Measurements from ENCODE around the gene OSBPL6. TPM values are rescaled to one million over a fixed set of nuclear protein-coding genes. Genes with fewer than 3 reads are reported as not detected.

The OSBPL6 gene
- total RNA-seq, 1 donor, result 5.2 TPM

DNA sequence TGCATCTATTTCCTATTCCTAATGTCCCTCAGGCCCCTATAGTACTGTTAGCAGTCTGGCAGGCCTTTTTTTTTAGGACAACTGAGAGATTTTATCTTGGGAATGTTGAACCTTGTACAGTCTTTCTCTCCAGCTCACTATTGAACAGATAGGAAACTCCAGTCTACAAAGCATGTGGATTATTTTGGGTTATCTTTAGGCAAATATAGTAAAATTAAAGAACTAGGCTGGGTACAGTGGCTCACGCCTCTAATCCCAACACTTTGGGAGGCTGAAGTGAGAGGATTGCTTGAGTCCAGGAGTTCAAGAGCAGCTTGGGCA, 102.7 kb downstream of the OSBPL6 start:
- H3K4me3 ChIP-seq (ENCODE audit: low read depth, low read length), result no peak overlapping the region
- no peak for DNase-seq (ENCODE audit: low read depth)
- TF ChIP-seq, protein P1, sequence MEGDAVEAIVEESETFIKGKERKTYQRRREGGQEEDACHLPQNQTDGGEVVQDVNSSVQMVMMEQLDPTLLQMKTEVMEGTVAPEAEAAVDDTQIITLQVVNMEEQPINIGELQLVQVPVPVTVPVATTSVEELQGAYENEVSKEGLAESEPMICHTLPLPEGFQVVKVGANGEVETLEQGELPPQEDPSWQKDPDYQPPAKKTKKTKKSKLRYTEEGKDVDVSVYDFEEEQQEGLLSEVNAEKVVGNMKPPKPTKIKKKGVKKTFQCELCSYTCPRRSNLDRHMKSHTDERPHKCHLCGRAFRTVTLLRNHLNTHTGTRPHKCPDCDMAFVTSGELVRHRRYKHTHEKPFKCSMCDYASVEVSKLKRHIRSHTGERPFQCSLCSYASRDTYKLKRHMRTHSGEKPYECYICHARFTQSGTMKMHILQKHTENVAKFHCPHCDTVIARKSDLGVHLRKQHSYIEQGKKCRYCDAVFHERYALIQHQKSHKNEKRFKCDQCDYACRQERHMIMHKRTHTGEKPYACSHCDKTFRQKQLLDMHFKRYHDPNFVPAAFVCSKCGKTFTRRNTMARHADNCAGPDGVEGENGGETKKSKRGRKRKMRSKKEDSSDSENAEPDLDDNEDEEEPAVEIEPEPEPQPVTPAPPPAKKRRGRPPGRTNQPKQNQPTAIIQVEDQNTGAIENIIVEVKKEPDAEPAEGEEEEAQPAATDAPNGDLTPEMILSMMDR (IDR thresholded peaks at IDR 0.05; ENCODE audit: insufficient read depth, low read length), result no peak

DNA sequence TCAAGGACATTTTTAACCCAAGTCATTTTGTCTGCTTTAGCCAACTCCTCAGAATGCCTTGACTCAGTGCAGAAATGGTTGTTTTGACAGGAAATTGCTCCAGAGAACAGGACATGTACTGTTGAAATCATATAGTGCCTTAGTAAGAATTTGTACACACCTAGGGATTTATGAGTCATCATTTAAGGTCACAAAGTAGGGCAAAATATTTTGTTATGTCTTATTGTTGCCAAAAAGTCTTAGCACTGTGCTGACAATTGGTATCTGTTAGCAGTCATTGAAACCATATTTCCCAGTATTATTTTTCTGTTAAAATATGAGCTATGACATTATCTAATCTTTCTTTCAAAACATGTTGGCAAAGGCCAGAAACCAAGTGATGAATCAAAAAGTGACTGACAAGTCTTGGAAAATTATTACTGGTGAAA, 104.5 kb downstream of the OSBPL6 start:
- peak; percentile 82 for DNase-seq (ENCODE audit: low read depth)
- TF ChIP-seq, protein P1 (IDR thresholded peaks at IDR 0.05; ENCODE audit: insufficient read depth, low read length), result no peak
- no peak overlapping the region for H3K4me3 ChIP-seq (ENCODE audit: low read depth, low read length)

DNA sequence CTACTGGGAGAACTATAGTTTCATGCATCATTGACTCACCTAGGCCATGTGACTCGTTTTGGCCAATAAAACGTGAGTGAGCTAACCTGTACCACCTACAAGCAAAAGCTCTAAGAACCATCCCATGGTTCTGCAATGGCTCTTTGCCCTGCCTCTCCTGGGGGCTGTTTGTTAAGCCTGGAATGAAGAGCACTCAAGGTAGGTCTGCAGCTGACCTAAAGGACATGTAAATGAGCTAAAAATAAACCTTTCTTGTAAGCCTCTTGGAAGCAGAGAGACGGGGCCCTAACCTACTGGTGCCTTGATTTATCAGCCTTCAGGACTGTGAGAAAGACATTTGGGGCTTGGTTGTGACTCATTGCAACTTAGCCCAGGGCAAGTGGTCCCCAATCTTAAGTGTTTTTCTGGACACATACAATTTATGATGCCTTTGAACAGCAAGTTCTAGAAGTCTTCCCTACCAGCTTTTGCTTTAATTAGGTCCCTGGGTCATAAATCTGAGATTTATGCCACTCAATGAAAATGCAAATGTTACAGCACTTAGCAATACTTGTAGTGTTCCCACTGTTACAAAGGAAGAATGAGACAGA, 107.4 kb downstream of the OSBPL6 start:
- no peak overlapping the region for H3K4me3 ChIP-seq (ENCODE audit: low read depth, low read length)
- TF ChIP-seq, protein P1 (IDR thresholded peaks at IDR 0.05; ENCODE audit: insufficient read depth, low read length), result no peak
- DNase-seq (ENCODE audit: low read depth), result no peak

DNA sequence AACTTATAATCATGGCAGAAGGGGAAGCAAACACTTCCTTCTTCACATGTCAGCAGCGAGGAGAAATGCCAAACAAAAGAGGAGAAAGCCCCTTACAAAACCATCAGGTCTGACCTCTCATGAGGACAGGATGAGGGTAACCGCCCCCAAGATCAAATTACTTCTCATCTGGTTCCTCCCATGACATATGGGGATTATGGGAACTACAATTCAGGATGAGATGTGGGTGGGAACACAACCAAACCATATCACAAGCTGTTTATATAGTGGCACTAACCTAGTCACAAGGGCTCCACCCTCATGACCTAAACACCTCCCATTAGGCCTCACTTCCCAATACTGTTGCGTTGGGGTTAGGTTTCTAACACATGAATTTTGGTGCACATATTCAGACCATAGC, 110.0 kb downstream of the OSBPL6 start:
- TF ChIP-seq, protein P1 (IDR thresholded peaks at IDR 0.05; ENCODE audit: insufficient read depth, low read length), result no peak
- no peak overlapping the region for H3K4me3 ChIP-seq (ENCODE audit: low read depth, low read length)
- no peak for DNase-seq (ENCODE audit: low read depth)

DNA sequence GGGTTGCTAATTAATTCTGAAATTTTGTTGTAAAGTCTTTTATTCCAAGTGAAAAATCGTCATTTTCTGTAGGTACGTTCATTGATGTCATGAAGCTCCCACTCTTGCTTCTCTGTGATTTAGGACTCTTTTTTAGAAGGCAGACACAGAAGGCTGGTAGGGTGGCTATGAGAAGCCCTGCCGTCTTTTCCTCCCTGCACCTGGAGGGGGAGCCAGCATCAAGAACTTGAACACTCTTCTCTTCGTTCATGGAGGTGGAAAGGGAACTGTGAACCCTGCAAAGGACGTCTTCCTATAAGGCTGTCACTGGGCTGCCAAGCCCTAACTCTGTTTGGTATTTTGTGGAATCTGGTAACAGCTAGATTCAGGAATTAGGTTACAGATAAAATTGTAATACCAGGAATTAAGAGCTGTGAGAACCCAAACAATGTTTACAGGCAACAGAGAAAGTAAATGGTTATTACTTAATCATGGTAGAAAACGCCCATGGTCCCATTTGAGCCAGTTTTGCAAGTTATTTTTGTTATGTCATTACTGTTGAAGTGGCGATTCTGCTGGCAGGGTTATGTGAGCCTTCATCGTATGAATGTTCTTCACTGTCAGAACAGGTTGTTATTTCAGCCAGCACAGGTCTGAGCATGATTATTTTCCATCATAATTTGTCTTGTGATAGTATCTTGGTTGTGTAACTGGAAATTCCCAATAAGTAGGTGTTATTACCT, 112.2 kb downstream of the OSBPL6 start:
- peak; percentile 54 for DNase-seq (ENCODE audit: low read depth)
- TF ChIP-seq, protein P1 (IDR thresholded peaks at IDR 0.05; ENCODE audit: insufficient read depth, low read length), result peak; percentile 72
- H3K4me3 ChIP-seq (ENCODE audit: low read depth, low read length), result no peak overlapping the region

DNA sequence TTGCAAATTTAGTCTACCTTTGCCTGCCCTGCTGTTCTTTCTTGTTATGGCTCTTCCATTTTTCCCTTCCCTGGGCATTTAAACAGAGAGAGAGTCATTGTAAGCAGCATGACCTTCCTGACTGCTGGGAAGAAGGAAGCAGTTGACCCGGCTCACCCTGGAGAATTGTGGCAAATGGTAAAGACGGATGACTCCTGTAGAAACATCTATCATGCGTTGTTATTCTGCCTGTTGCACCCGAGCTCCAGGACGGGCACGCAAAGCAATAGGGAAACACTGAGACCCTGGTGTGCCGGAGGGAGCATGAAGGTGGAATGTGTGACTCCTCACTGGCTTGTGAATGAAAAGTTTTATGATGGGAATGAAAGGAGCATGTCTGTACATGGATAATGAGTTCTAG, 113.3 kb downstream of the OSBPL6 start:
- no peak for DNase-seq (ENCODE audit: low read depth)
- H3K4me3 ChIP-seq (ENCODE audit: low read depth, low read length), result no peak overlapping the region
- TF ChIP-seq, protein P1 (IDR thresholded peaks at IDR 0.05; ENCODE audit: insufficient read depth, low read length), result no peak

Data from fibroblast of the aortic adventitia (primary cell).